PFSK-1 (cell line): ENCODE measurements around the gene VWA3A.

Experiments used
- POLR2AphosphoS5 ChIP-seq: IDR thresholded peaks from 2 replicates; pipeline ENCODE4 v1.6.1; 2012; ENCODE audit warnings: low read depth, mild to moderate bottlenecking, control low read depth, low read length, moderate library complexity
- SIN3A ChIP-seq: IDR thresholded peaks from 2 replicates; pipeline ENCODE4 v1.6.1; 2012; ENCODE audit warnings: mild to moderate bottlenecking, low read length, moderate library complexity, borderline replicate concordance; ENCODE audit not compliant: insufficient read depth

- TF ChIP-seq SIN3A = no peak
- no peak for TF ChIP-seq POLR2AphosphoS5
These were observed 79.6 kb downstream of the VWA3A start for GRCh38 chr16:22171953-22172352.
